Measurements from ENCODE around the gene ZNF526.

DNA sequence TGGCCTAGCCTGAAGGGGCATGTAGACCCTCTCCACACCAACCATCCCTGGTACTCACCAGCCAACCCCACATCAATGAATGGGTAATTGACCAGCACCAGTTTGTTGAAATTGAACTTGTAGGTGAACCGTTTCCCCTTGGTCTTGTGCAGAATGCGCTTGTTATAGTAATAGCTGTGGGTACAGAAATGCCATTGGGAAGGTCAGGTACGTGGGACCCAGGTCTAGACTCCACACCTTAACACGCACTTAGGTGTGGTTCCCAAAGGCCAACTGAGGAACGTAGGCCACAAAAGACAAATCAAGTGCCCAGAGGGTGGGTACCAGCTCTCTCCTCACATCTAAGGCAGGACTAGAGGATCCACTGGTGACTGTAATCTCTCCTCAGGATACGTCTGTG is 29.7 kb downstream of the ZNF526 start:
- TF ChIP-seq POLR2A (IDR thresholded peaks at IDR 0.05): no peak
- TF ChIP-seq, protein P1, sequence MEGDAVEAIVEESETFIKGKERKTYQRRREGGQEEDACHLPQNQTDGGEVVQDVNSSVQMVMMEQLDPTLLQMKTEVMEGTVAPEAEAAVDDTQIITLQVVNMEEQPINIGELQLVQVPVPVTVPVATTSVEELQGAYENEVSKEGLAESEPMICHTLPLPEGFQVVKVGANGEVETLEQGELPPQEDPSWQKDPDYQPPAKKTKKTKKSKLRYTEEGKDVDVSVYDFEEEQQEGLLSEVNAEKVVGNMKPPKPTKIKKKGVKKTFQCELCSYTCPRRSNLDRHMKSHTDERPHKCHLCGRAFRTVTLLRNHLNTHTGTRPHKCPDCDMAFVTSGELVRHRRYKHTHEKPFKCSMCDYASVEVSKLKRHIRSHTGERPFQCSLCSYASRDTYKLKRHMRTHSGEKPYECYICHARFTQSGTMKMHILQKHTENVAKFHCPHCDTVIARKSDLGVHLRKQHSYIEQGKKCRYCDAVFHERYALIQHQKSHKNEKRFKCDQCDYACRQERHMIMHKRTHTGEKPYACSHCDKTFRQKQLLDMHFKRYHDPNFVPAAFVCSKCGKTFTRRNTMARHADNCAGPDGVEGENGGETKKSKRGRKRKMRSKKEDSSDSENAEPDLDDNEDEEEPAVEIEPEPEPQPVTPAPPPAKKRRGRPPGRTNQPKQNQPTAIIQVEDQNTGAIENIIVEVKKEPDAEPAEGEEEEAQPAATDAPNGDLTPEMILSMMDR (IDR thresholded peaks at IDR 0.05): no peak
